Peyer's patch (tissue), 4 donors: ENCODE measurements around the gene KDR. TPM values are rescaled to one million over a fixed set of nuclear protein-coding genes. Genes with fewer than 3 reads are reported as not detected.

ENCODE experiments used
- DNase-seq, 3 donors: peaks; one replicate each; pipeline ENCODE4 v3.0.0-alpha.2; 2017 to 2019
- H3K27ac ChIP-seq, 4 donors: fragments of 200-600 bp; sonication (generic); one replicate each; pipeline ENCODE4 v1.5.1; 2016 to 2019
- H3K27me3 ChIP-seq, 2 donors: fragments of 200-600 bp; sonication (generic); one replicate each; pipeline ENCODE4 v1.5.1; 2019
- H3K36me3 ChIP-seq, 3 donors: fragments of 200-600 bp; sonication (generic); one replicate each; pipeline ENCODE4 v1.5.1; 2016 to 2019
- H3K4me1 ChIP-seq, 4 donors: fragments of 200-600 bp; sonication (generic); one replicate each; pipeline ENCODE4 v1.5.1; 2016 to 2019
- H3K4me3 ChIP-seq, 4 donors: fragments of 200-600 bp; sonication (generic); 1 replicate in 3 of 4; 2 replicates in 1 of 4; pipeline ENCODE4 v1.5.1; 2016 to 2019; ENCODE audit warnings: mild to moderate bottlenecking in 1 of 4
- H3K9me3 ChIP-seq, 4 donors: fragments of 200-600 bp; sonication (generic); one replicate each; pipeline ENCODE4 v1.5.1; 2016 to 2019; ENCODE audit warnings: mild to moderate bottlenecking in 1 of 4
- POLR2A ChIP-seq, 2 donors: fragments of 450-650 bp; IDR thresholded peaks; one replicate each; pipeline ENCODE4 v1.5.1; 2017; ENCODE audit warnings: antibody characterized with exemption in 2 of 2, mild to moderate bottlenecking in 2 of 2, moderate library complexity in 2 of 2
- total RNA-seq, 4 donors: library from RNA; depleted of rRNA; stranded (reverse); fragments of >200 nt; gene quantifications; one replicate each; pipeline ENCODE4 v1.1.0, GENCODE V29; 2016
- TF ChIP-seq, protein P1 (sequence below), 6 experiments: fragments of 450-650 bp in 4 of 6; fragments of 200-600 bp in 2 of 6; sonication (generic) in 1 of 6; IDR thresholded peaks; one replicate each; pipeline ENCODE4 v1.5.1; 2017 to 2019; ENCODE audit warnings: antibody characterized with exemption in 6 of 6, mild to moderate bottlenecking in 3 of 6, moderate library complexity in 1 of 6

KDR gene
- total RNA-seq, 4 donors from 2014 or later = 5.2 to 24.8 (median 6.2) TPM

DNA sequence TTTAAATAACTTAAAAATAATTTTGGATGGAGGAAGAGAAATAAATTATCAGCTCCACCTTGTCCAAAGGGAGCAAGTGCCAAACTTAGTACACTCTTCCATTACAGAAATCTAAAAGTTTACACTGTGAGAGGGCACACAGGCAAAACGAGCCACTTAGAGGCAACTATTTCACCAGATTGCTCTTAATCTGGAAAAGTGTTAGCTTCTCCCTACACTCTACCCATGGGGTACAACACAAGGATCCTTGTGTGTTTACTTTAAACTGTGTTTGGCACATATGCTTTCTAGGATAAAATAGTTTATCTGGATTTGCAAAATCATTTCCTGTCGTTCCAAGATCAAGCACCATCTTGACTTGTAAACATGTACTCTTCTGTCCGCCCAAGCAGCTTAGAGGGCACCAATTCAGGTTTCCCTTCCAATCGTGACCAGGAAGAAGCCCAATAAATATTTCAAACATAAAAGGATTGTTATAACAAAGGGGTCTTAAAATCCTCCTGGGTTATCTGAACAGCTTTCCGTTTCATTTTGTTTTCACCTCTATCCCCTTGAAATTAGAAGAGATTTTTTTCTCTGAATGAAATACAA is 29.0 kb upstream of the KDR start:
- Histone ChIP-seq H3K4me3 (no peak overlapping the region), H3K9me3 (no peaks in the 10 kb centered on the region), H3K4me1 (no peaks in the 10 kb centered on the region), H3K27ac (no peak overlapping the region), H3K36me3 (no peaks in the 10 kb centered on the region), H3K27me3 (no peaks in the 10 kb centered on the region)
- no peak for DNase-seq
- TF ChIP-seq POLR2A (IDR thresholded peaks at IDR 0.05) = no peak
- TF ChIP-seq, protein P1, sequence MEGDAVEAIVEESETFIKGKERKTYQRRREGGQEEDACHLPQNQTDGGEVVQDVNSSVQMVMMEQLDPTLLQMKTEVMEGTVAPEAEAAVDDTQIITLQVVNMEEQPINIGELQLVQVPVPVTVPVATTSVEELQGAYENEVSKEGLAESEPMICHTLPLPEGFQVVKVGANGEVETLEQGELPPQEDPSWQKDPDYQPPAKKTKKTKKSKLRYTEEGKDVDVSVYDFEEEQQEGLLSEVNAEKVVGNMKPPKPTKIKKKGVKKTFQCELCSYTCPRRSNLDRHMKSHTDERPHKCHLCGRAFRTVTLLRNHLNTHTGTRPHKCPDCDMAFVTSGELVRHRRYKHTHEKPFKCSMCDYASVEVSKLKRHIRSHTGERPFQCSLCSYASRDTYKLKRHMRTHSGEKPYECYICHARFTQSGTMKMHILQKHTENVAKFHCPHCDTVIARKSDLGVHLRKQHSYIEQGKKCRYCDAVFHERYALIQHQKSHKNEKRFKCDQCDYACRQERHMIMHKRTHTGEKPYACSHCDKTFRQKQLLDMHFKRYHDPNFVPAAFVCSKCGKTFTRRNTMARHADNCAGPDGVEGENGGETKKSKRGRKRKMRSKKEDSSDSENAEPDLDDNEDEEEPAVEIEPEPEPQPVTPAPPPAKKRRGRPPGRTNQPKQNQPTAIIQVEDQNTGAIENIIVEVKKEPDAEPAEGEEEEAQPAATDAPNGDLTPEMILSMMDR (IDR thresholded peaks at IDR 0.05) = no peak

DNA sequence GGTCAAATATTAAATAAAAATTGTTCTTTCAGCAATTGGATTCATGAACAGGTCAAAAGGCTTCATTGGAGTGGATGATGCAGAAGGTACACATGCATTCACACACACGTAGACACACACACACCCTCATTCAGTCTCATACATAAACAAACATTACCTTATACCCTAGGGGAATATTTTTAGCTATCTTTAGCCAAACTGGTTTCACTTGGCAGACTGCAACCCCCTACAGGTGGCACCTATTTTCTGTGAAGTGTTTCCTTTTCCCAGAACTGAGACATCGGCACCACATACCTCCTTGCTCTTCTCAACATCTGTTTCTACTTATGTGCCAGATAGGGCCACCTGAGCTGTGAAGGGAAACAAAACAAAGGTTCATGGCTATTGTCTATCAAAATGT is 18.5 kb upstream of the KDR start:
- DNase-seq = no peak
- Histone ChIP-seq H3K27ac (no peak overlapping the region), H3K9me3 (no peaks in the 10 kb centered on the region), H3K4me3 (no peak overlapping the region), H3K27me3 (no peaks in the 10 kb centered on the region), H3K36me3 (no peaks in the 10 kb centered on the region), H3K4me1 (no peaks in the 10 kb centered on the region)
- TF ChIP-seq POLR2A (IDR thresholded peaks at IDR 0.05) = no peak
- TF ChIP-seq, protein P1 (IDR thresholded peaks at IDR 0.05) = no peak

DNA sequence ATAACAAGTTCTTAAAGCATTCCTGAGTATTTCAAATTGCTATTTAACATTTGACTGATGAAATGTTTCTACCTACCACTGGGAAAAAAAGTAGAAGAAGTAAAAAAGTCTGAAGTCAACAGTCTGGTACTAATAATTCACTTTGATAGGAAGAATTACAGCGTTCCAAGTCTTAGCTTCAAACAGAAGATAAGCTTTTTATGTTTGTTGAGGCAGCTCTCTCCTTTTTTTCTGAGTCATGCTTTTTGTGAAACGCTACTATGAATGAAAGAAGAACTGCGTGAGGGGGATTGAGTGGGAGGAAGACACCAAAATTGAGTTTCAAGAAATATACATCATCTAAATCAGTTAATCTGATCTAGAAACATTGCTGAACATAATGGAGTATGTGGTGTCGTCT is 13.0 kb upstream of the KDR start:
- TF ChIP-seq, protein P1 (IDR thresholded peaks at IDR 0.05) = no peak
- no peak for TF ChIP-seq POLR2A (IDR thresholded peaks at IDR 0.05)
- no peak overlapping the region for H3K4me3 ChIP-seq
- H3K36me3 ChIP-seq = no peaks in the 10 kb centered on the region
- H3K9me3 ChIP-seq = no peaks in the 10 kb centered on the region
- no peaks in the 10 kb centered on the region for H3K4me1 ChIP-seq
- H3K27ac ChIP-seq = no peak overlapping the region
- DNase-seq = no peak
- no peaks in the 10 kb centered on the region for H3K27me3 ChIP-seq

DNA sequence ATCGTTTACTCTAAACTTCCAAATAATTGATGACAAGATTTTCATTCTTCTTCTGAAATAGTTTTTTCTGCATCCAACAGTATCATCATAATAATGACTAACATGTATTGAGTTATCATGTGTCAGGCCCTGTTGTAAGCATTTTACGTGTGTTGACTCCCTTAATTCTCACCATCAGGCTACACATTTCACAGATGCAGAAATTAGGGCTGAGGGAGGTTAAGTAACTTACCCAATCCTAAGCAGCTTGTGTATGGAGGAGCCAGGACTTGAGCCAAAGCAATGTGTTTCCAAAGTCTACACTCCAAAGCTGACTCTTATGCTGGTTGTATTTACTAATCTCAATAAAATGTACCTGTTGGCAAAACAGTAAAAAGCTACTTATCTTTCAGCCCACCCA is 11.2 kb upstream of the KDR start:
- H3K9me3 ChIP-seq = no peaks in the 10 kb centered on the region
- no peak overlapping the region for H3K4me3 ChIP-seq
- DNase-seq = no peak
- TF ChIP-seq POLR2A (IDR thresholded peaks at IDR 0.05) = no peak
- TF ChIP-seq, protein P1 (IDR thresholded peaks at IDR 0.05) = no peak
- H3K4me1 ChIP-seq = no peaks in the 10 kb centered on the region
- H3K27ac ChIP-seq = no peak overlapping the region
- no peaks in the 10 kb centered on the region for H3K36me3 ChIP-seq
- no peaks in the 10 kb centered on the region for H3K27me3 ChIP-seq

DNA sequence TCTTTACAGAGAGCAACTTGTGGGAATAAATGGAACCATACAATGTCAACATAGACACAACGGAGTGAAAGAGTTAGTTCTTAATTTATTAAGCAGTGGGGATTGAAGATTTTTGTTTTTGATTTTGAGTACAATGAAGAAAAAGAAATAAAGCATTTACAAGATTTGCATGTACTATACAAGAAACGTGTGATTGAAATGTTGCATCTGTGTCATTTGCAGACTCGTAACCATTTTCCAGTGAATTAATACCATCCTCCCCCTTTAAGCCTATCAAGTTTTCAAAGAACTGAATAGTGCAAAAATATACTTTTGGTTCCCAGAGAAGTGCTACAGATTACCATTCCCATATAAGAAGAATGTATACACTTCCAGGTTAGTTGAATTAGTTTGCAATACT is 8.6 kb upstream of the KDR start:
- H3K4me3 ChIP-seq = no peak overlapping the region
- H3K36me3 ChIP-seq = no peaks in the 10 kb centered on the region
- H3K27ac ChIP-seq = no peak overlapping the region
- no peak for DNase-seq
- no peaks in the 10 kb centered on the region for H3K27me3 ChIP-seq
- no peaks in the 10 kb centered on the region for H3K4me1 ChIP-seq
- TF ChIP-seq, protein P1 (IDR thresholded peaks at IDR 0.05) = no peak
- TF ChIP-seq POLR2A (IDR thresholded peaks at IDR 0.05) = no peak
- no peaks in the 10 kb centered on the region for H3K9me3 ChIP-seq

DNA sequence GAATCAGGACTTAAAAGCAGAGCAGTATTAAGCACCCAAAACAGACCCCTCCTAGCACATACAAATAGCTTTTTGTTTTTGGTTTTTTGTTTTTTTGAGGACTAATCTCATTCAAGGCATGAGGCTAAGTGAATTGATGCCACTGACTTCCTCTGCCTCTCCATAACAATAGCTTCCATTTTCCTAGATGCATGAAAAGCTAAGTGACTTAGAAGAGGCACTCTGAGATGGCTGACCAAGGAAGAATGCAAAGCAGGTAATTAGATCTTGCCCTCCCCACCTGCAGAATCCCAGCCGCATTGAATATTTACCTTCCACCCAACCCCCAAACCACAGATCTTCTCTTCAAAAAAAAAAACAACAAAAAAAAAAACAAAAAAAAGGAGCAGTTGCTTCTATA is 7.4 kb upstream of the KDR start:
- Histone ChIP-seq H3K9me3 (no peaks in the 10 kb centered on the region), H3K36me3 (no peaks in the 10 kb centered on the region), H3K27ac (no peak overlapping the region), H3K4me3 (no peak overlapping the region), H3K4me1 (no peaks in the 10 kb centered on the region), H3K27me3 (no peaks in the 10 kb centered on the region)
- DNase-seq = no peak
- TF ChIP-seq, protein P1 (IDR thresholded peaks at IDR 0.05) = no peak
- no peak for TF ChIP-seq POLR2A (IDR thresholded peaks at IDR 0.05)
